T-helper 1 cell treated with Interleukin-12 subunit alpha and Interleukin-12 subunit beta and Interleukin-4 antibody, amounts not matched to agents 30 ng/mL and 1 ng/mL, for 36 hours (primary cell): ENCODE results near the gene MED16. TPM values are rescaled to one million over a fixed set of nuclear protein-coding genes. Genes with fewer than 3 reads are reported as not detected.
"Not testable (repeated sequence)": the region's sequence is repeated elsewhere in the genome, so short reads cannot be mapped to it uniquely, and the experiment has no call there.

ENCODE experiments used
- intact Hi-C: fragments of 100-400 bp; cut with micrococcal nuclease; formaldehyde crosslinking; loops from one replicate; pipeline ENCODE4 v1.15.1; 2024
- total RNA-seq: library from RNA; stranded (reverse); gene quantifications from 2 replicates; pipeline ENCODE4 v1.2.3, GENCODE V29; 2022

MED16 gene
- total RNA-seq, 1 donor from 2014 or later: 74.3 TPM

- intact Hi-C loops: no loop called here
Observed at GRCh38 chr19:831407-832369, 61.3 kb downstream of the MED16 start.

- intact Hi-C loops: no loop called here
Observed at GRCh38 chr19:829129-829758, 63.7 kb downstream of the MED16 start.

GRCh38 chr19:827710-828321, 65.2 kb downstream of the MED16 start, which contains the start of gene AZU1:
Gene AZU1, plus strand, starts transcription at chr19:827837. Its CDS starts 10 bp downstream, at chr19:827847.
- intact Hi-C loops: no loop called here

- intact Hi-C loops: no loop called here
Observed at GRCh38 chr19:827314-827709, 65.7 kb downstream of the MED16 start.

GRCh38 chr19:825897-826644, 66.9 kb downstream of the MED16 start:
- intact Hi-C loops: no loop called here

- intact Hi-C loops: no loop called here
Observed at GRCh38 chr19:824885-825284, 68.1 kb downstream of the MED16 start.

- intact Hi-C loops: no loop called here
Observed at GRCh38 chr19:823565-824121, 69.3 kb downstream of the MED16 start.

GRCh38 chr19:821825-822503, 71.0 kb downstream of the MED16 start, which contains the start of gene PLPPR3:
Gene PLPPR3, minus strand, starts transcription at chr19:821955. Its CDS starts 396 bp downstream, at chr19:821559.
- intact Hi-C loops: no loop called here

- intact Hi-C loops: no loop called here
Observed at GRCh38 chr19:821231-821824, 71.7 kb downstream of the MED16 start.

- intact Hi-C loops: not testable (repeated sequence)
Observed at GRCh38 chr19:820212-820611, 72.8 kb downstream of the MED16 start.

Other genes with a start within 250 kb of the MED16 start
- 80.2 and 85.2 TPM in 2 replicates for gene RNF126, start 230.0 kb downstream of the MED16 start, total RNA-seq
- gene FSTL3, start 216.8 kb downstream of the MED16 start, total RNA-seq: 1.6 TPM in 2 replicates
- not detected in 2 replicates for gene PRSS57, start 197.7 kb downstream of the MED16 start, total RNA-seq
- not detected in 2 replicates for gene PALM, start 184.3 kb downstream of the MED16 start, total RNA-seq
- gene MISP, start 142.1 kb downstream of the MED16 start, total RNA-seq: not detected in 2 replicates
- 550 and 562 TPM in 2 replicates for gene PTBP1, start 95.7 kb downstream of the MED16 start, total RNA-seq
- gene PLPPR3, start 71.2 kb downstream of the MED16 start, total RNA-seq: not detected in 2 replicates
- not detected in 2 replicates for gene AZU1, start 65.3 kb downstream of the MED16 start, total RNA-seq
- not detected in 2 replicates for gene PRTN3, start 52.2 kb downstream of the MED16 start, total RNA-seq
- gene ELANE, start 40.9 kb downstream of the MED16 start, total RNA-seq: not detected in 2 replicates
- gene CFD, start 33.5 kb downstream of the MED16 start, total RNA-seq: 1.0 and 1.2 TPM in 2 replicates
- not detected in 2 replicates for gene RNU6-9, start 297 bp upstream of the MED16 start, total RNA-seq
- gene R3HDM4, start 20.0 kb upstream of the MED16 start, total RNA-seq: 122 and 138 TPM in 2 replicates
- 1.1 and 2.2 TPM in 2 replicates for gene KISS1R, start 24.1 kb upstream of the MED16 start, total RNA-seq
- 27.3 and 28.9 TPM in 2 replicates for gene ARID3A, start 32.8 kb upstream of the MED16 start, total RNA-seq
- 54.8 and 57.5 TPM in 2 replicates for gene WDR18, start 91.2 kb upstream of the MED16 start, total RNA-seq
- gene GRIN3B, start 107.2 kb upstream of the MED16 start, total RNA-seq: not detected in 2 replicates
- gene TMEM259, start 127.9 kb upstream of the MED16 start, total RNA-seq: 181 and 185 TPM in 2 replicates
- gene RNU6-2, start 128.3 kb upstream of the MED16 start, total RNA-seq: not detected in 2 replicates
- 436 and 459 TPM in 2 replicates for gene CNN2, start 133.4 kb upstream of the MED16 start, total RNA-seq
- 63.6 and 71.7 TPM in 2 replicates for gene ABCA7, start 146.9 kb upstream of the MED16 start, total RNA-seq
- gene ARHGAP45, start 174.0 kb upstream of the MED16 start, total RNA-seq: 471 and 479 TPM in 2 replicates
- gene POLR2E, start 202.2 kb upstream of the MED16 start, total RNA-seq: 155 and 170 TPM in 2 replicates
- 131 and 142 TPM in 2 replicates for gene GPX4, start 210.8 kb upstream of the MED16 start, total RNA-seq